ENCODE data around the gene VTI1B. TPM values are rescaled to one million over a fixed set of nuclear protein-coding genes. Genes with fewer than 3 reads are reported as not detected.
A peak's percentile ranks its signal among the peaks of the same experiment; 100 is the strongest.
"Not testable (repeated sequence)": the region's sequence is repeated elsewhere in the genome, so short reads cannot be mapped to it uniquely, and the experiment has no call there.

VTI1B gene
- total RNA-seq: 43.2 TPM

GRCh38 chr14:67674480-67675218 is at the start of gene VTI1B:
Gene VTI1B, minus strand, starts transcription at chr14:67674632. Its CDS starts 143 bp downstream, at chr14:67674489.
- Histone ChIP-seq H3K27me3 (no peaks in the 10 kb centered on the region), H3K4me1 (peaks cover 3 to 25% of the 10 kb centered on the region in 2 donors), H3K9me3 (no peaks in the 10 kb centered on the region), H3K27ac (peak within 1 kb of the TSS; percentile 96 to 100), H3K4me3 (peak within 1 kb of the TSS; percentile 86 to 97), H3K36me3 (peaks cover 0 to 13% of the 10 kb centered on the region in 2 donors)
- peak in 1 of 2 donors; percentile 84 for DNase-seq (ENCODE audit: low spot score in 2 of 2)
- peak in 1 of 3 experiments; percentile 8 for TF ChIP-seq CTCF (IDR thresholded peaks at IDR 0.05)
- intact Hi-C loops (cut with DNase I): loop anchor here (1.0 to 2.0 kb wide), 3 partner anchors 20 to 74 kb away; partner anchors contain the start of genes ARG2, PIGH and RDH11

- no peak for TF ChIP-seq CTCF (IDR thresholded peaks at IDR 0.05)
- Histone ChIP-seq H3K36me3 (no peaks in the 10 kb centered on the region), H3K9me3 (no peaks in the 10 kb centered on the region), H3K27me3 (no peaks in the 10 kb centered on the region), H3K4me3 (peak overlapping the region in 1 of 2 donors; percentile 28), H3K27ac (no peak overlapping the region), H3K4me1 (peaks cover 0 to 2% of the 10 kb centered on the region in 2 donors)
- DNase-seq (ENCODE audit: low spot score in 2 of 2): peak in 1 of 2 donors; percentile 64
- intact Hi-C loops (cut with DNase I): no loop called here
Measured at GRCh38 chr14:67722293-67722692, 47.9 kb upstream of the VTI1B start.

- TF ChIP-seq CTCF (IDR thresholded peaks at IDR 0.05): no peak
- Histone ChIP-seq H3K4me3 (no peak overlapping the region), H3K36me3 (no peaks in the 10 kb centered on the region), H3K9me3 (no peaks in the 10 kb centered on the region), H3K4me1 (peaks cover 0 to 2% of the 10 kb centered on the region in 2 donors), H3K27ac (no peak overlapping the region), H3K27me3 (no peaks in the 10 kb centered on the region)
- intact Hi-C loops (cut with DNase I): no loop called here
- no peak for DNase-seq (ENCODE audit: low spot score in 2 of 2)
Measured at GRCh38 chr14:67721875-67722274, 47.4 kb upstream of the VTI1B start.

GRCh38 chr14:67719866-67720265 is 45.4 kb upstream of the VTI1B start:
- no peak for DNase-seq (ENCODE audit: low spot score in 2 of 2)
- no peak overlapping the region for H3K4me3 ChIP-seq
- no peaks in the 10 kb centered on the region for H3K27me3 ChIP-seq
- TF ChIP-seq CTCF (IDR thresholded peaks at IDR 0.05): no peak
- no peak overlapping the region for H3K27ac ChIP-seq
- no peaks in the 10 kb centered on the region for H3K9me3 ChIP-seq
- intact Hi-C loops (cut with DNase I): no loop called here
- no peaks in the 10 kb centered on the region for H3K36me3 ChIP-seq
- H3K4me1 ChIP-seq: peaks cover 0 to 2% of the 10 kb centered on the region in 2 donors

- intact Hi-C loops (cut with DNase I); H3K4me1 ChIP-seq: not testable (repeated sequence)
Measured at GRCh38 chr14:67719385-67719784, 45.0 kb upstream of the VTI1B start.

GRCh38 chr14:67718265-67718664 is 43.8 kb upstream of the VTI1B start:
- intact Hi-C loops (cut with DNase I): no loop called here
- Histone ChIP-seq H3K27ac (no peak overlapping the region), H3K9me3 (no peaks in the 10 kb centered on the region), H3K4me3 (no peak overlapping the region), H3K27me3 (no peaks in the 10 kb centered on the region), H3K4me1 (peaks cover 0 to 2% of the 10 kb centered on the region in 2 donors), H3K36me3 (no peaks in the 10 kb centered on the region)
- no peak for TF ChIP-seq CTCF (IDR thresholded peaks at IDR 0.05)
- no peak for DNase-seq (ENCODE audit: low spot score in 2 of 2)

More at GRCh38 chr14:67719385-67719784, 45.0 kb upstream of the VTI1B start:
- H3K27me3 ChIP-seq; H3K9me3 ChIP-seq; H3K4me3 ChIP-seq; DNase-seq (ENCODE audit: low spot score in 2 of 2); H3K36me3 ChIP-seq; H3K27ac ChIP-seq: not testable (repeated sequence)
